Measurements from ENCODE around the gene SKAP1. TPM values are rescaled to one million over a fixed set of nuclear protein-coding genes. Genes with fewer than 3 reads are reported as not detected.

Gene SKAP1
- total RNA-seq, 4 donors from 2014 or later, result 0.33 to 2.1 (median 1.0) TPM

- Histone ChIP-seq H3K4me3 (replicated peaks in 1 of 3) (no peak overlapping the region), H3K27me3 (no peaks in the 10 kb centered on the region), H3K9me3 (no peaks in the 10 kb centered on the region), H3K36me3 (no peaks in the 10 kb centered on the region), H3K4me1 (peaks cover 0 to 4% of the 10 kb centered on the region in 2 donors), H3K27ac (no peak overlapping the region)
- intact Hi-C loops (cut with DNase I), result no loop called here
- no peak for DNase-seq
- 66 to 81% methylated on average over 1 of the region's 1 CpG for WGBS, 2 donors
- TF ChIP-seq POLR2A (IDR thresholded peaks at IDR 0.05), result no peak
- TF ChIP-seq CTCF (IDR thresholded peaks at IDR 0.05), result no peak
Observed at GRCh38 chr17:48391444-48391843, 38.6 kb downstream of the SKAP1 start.

GRCh38 chr17:48389903-48390302 is 40.1 kb downstream of the SKAP1 start:
- Histone ChIP-seq H3K27ac (no peak overlapping the region), H3K27me3 (no peaks in the 10 kb centered on the region), H3K4me1 (peaks cover 0 to 4% of the 10 kb centered on the region in 2 donors), H3K4me3 (replicated peaks in 1 of 3) (no peak overlapping the region), H3K9me3 (no peaks in the 10 kb centered on the region), H3K36me3 (no peaks in the 10 kb centered on the region)
- TF ChIP-seq CTCF (IDR thresholded peaks at IDR 0.05) (no peak), POLR2A (IDR thresholded peaks at IDR 0.05) (no peak)
- intact Hi-C loops (cut with DNase I), result no loop called here
- DNase-seq, result no peak

GRCh38 chr17:48388955-48389743 is 40.9 kb downstream of the SKAP1 start:
- Histone ChIP-seq H3K27ac (no peak overlapping the region), H3K9me3 (no peaks in the 10 kb centered on the region), H3K4me3 (replicated peaks in 1 of 3) (no peak overlapping the region), H3K36me3 (no peaks in the 10 kb centered on the region), H3K27me3 (no peaks in the 10 kb centered on the region), H3K4me1 (peaks cover 0 to 4% of the 10 kb centered on the region in 2 donors)
- intact Hi-C loops (cut with DNase I), result no loop called here
- TF ChIP-seq POLR2A (IDR thresholded peaks at IDR 0.05), result no peak
- TF ChIP-seq CTCF (IDR thresholded peaks at IDR 0.05), result no peak
- DNase-seq, result no peak
- 79 to 83% methylated on average over 5 of the region's 5 CpGs for WGBS, 2 donors

GRCh38 chr17:48386826-48387225 is 43.2 kb downstream of the SKAP1 start:
- Histone ChIP-seq H3K4me1 (no peaks in the 10 kb centered on the region), H3K27ac (no peak overlapping the region), H3K27me3 (no peaks in the 10 kb centered on the region), H3K36me3 (no peaks in the 10 kb centered on the region), H3K9me3 (no peaks in the 10 kb centered on the region), H3K4me3 (replicated peaks in 1 of 3) (no peak overlapping the region)
- 96 to 98% methylated on average over 1 of the region's 1 CpG for WGBS, 2 donors
- intact Hi-C loops (cut with DNase I), result no loop called here
- TF ChIP-seq POLR2A (IDR thresholded peaks at IDR 0.05), result no peak
- no peak for TF ChIP-seq CTCF (IDR thresholded peaks at IDR 0.05)
- DNase-seq, result no peak

GRCh38 chr17:48385319-48385718 is 44.7 kb downstream of the SKAP1 start:
- intact Hi-C loops (cut with DNase I), result no loop called here
- H3K4me3 ChIP-seq (replicated peaks in 1 of 3), result no peak overlapping the region
- no peak for DNase-seq
- H3K4me1 ChIP-seq, result no peaks in the 10 kb centered on the region
- no peaks in the 10 kb centered on the region for H3K9me3 ChIP-seq
- no peaks in the 10 kb centered on the region for H3K36me3 ChIP-seq
- WGBS, 2 donors, result 58 to 78% methylated on average over 1 of the region's 1 CpG
- TF ChIP-seq CTCF (IDR thresholded peaks at IDR 0.05) (no peak), POLR2A (IDR thresholded peaks at IDR 0.05) (no peak)
- peaks cover 3% of the 10 kb centered on the region for H3K27me3 ChIP-seq
- no peak overlapping the region for H3K27ac ChIP-seq

All from thyroid gland (tissue), 4 donors.